HCT116 (cell line): Measurements from ENCODE around the gene CCDC24. TPM values are rescaled to one million over a fixed set of nuclear protein-coding genes. Genes with fewer than 3 reads are reported as not detected.
A peak's percentile ranks its signal among the peaks of the same experiment; 100 is the strongest.

Experiments used
- ATAC-seq: fragments of 200-7000 bp; cut with Tn5 transposase; 2 replicates; pipeline ENCODE4 v1.9.1; 2020; ENCODE audit warnings: mild to moderate bottlenecking, moderate library complexity
- BruUV-seq: library from RNA; stranded (reverse); fragments of 400-500 nt; replicated peaks from 2 replicates; lab custom pipeline; 2021; lab: Mats Ljungman, UMichigan
- CTCF ChIA-PET: fragments of 300-600 bp; sonication (Branson Sonifier 250); formaldehyde crosslinking; loops from one replicate; lab custom pipeline; 2021; ENCODE audit warnings: antibody characterized with exemption; lab: Charles Lee
- POLR2A ChIA-PET: fragments of 300-600, 350-600 bp; sonication (Branson Sonifier 250); formaldehyde crosslinking; loops from one replicate; lab custom pipeline; 2021; ENCODE audit warnings: antibody characterized with exemption; lab: Charles Lee
- RAD21 ChIA-PET, 2 experiments: fragments of 300-600 bp; sonication (Branson Sonifier 250); formaldehyde crosslinking; loops; one replicate each; lab custom pipeline; 2023; ENCODE audit warnings: low total read pairs in 2 of 2; ENCODE audit not compliant: uncharacterized antibody in 2 of 2, unreplicated experiment in 2 of 2, low non-redundant PET in 1 of 2; lab: Charles Lee
- DNase-seq: peaks from one replicate; pipeline ENCODE4 v3.0.0-alpha.2; 2010; ENCODE audit warnings: low read depth, low spot score
- H2AFZ ChIP-seq: fragments of 200-600 bp; shearing (Covaris generic), sonication (generic); 2 replicates; pipeline ENCODE4 v1.6.1; 2017; ENCODE audit warnings: low read depth, mixed run types, mixed read lengths, antibody characterized with exemption, low read length; ENCODE audit not compliant: poor library complexity, severe bottlenecking
- H3K27ac ChIP-seq: 2 replicates; pipeline ENCODE4 v1.5.1; 2012; ENCODE audit warnings: low read depth, low read length
- H3K27me3 ChIP-seq: fragments of 200-600 bp; sonication (generic); 2 replicates; pipeline ENCODE4 v1.6.1; 2016; ENCODE audit warnings: mixed run types, low read length, mixed read lengths; ENCODE audit not compliant: insufficient read depth
- H3K36me3 ChIP-seq, 2 experiments: fragments of 200-500 bp in 1 of 2; fragments of 200-600 bp in 1 of 2; sonication (Bioruptor generic) in 1 of 2; sonication (generic) in 1 of 2; 2 replicates each; pipeline versions ENCODE4 v1.5.1 to v1.6.1; 2014 to 2016; ENCODE audit warnings: low read length in 2 of 2, inconsistent platforms in 1 of 2, mixed read lengths in 1 of 2, mixed run types in 1 of 2; ENCODE audit not compliant: insufficient read depth in 2 of 2, control insufficient read depth in 1 of 2
- H3K4me1 ChIP-seq, 2 experiments: fragments of 200-600 bp in 1 of 2; sonication (generic) in 1 of 2; 2 replicates each; pipeline versions ENCODE4 v1.5.1 to v1.6.1; 2012 to 2017; ENCODE audit warnings: low read length in 2 of 2, inconsistent platforms in 1 of 2, mild to moderate bottlenecking in 1 of 2, mixed read lengths in 1 of 2, mixed run types in 1 of 2, moderate library complexity in 1 of 2; ENCODE audit not compliant: insufficient read depth in 2 of 2, control insufficient read depth in 1 of 2
- H3K4me2 ChIP-seq: fragments of 200-600 bp; sonication (generic); 2 replicates; pipeline ENCODE4 v1.6.1; 2017; ENCODE audit warnings: mixed run types, low read length, mixed read lengths
- H3K4me3 ChIP-seq, 2 experiments: fragments of 200-600 bp in 1 of 2; sonication (generic) in 1 of 2; replicated peaks in 1 of 2; 2 replicates each; pipeline ENCODE4 v1.5.1; 2011 to 2016; ENCODE audit warnings: low read length in 2 of 2, control low read depth in 1 of 2, low read depth in 1 of 2, mild to moderate bottlenecking in 1 of 2, mixed read lengths in 1 of 2, mixed run types in 1 of 2
- H3K79me2 ChIP-seq: fragments of 200-600 bp; sonication (generic); 2 replicates; pipeline ENCODE4 v1.6.1; 2017; ENCODE audit warnings: mild to moderate bottlenecking, mixed run types, low read length, moderate library complexity, mixed read lengths; ENCODE audit not compliant: insufficient read depth
- H3K9ac ChIP-seq: fragments of 200-600 bp; sonication (generic); 2 replicates; pipeline ENCODE4 v1.6.1; 2016; ENCODE audit warnings: low read length, mixed read lengths
- H3K9me2 ChIP-seq: fragments of 200-600 bp; sonication (generic), shearing (Covaris generic); 2 replicates; pipeline ENCODE4 v1.6.1; 2017; ENCODE audit warnings: mixed run types, mild to moderate bottlenecking, moderate library complexity; ENCODE audit not compliant: insufficient read depth
- H3K9me3 ChIP-seq, 2 experiments: fragments of 200-500 bp in 1 of 2; fragments of 200-600 bp in 1 of 2; sonication (Bioruptor generic) in 1 of 2; sonication (generic) in 1 of 2; 2 replicates each; pipeline ENCODE4 v1.6.1; 2014 to 2017; ENCODE audit warnings: low read length in 2 of 2, mixed read lengths in 2 of 2, inconsistent platforms in 1 of 2, low read depth in 1 of 2, mild to moderate bottlenecking in 1 of 2, mixed run types in 1 of 2, moderate library complexity in 1 of 2; ENCODE audit not compliant: control insufficient read depth in 1 of 2, insufficient read depth in 1 of 2
- H4K20me1 ChIP-seq: fragments of 200-600 bp; sonication (generic), shearing (Covaris generic); 2 replicates; pipeline ENCODE4 v1.6.1; 2017; ENCODE audit warnings: mixed run types, mild to moderate bottlenecking, moderate library complexity; ENCODE audit not compliant: insufficient read depth
- CBX3 ChIP-seq: IDR thresholded peaks from 2 replicates; pipeline ENCODE4 v1.6.1; 2012; ENCODE audit warnings: low read depth
- CEBPB ChIP-seq: IDR thresholded peaks from 2 replicates; pipeline ENCODE4 v1.6.1; 2012; ENCODE audit warnings: low read depth
- CTCF ChIP-seq, 3 experiments: fragments of 200-600 bp in 1 of 3; sonication (generic) in 1 of 3; IDR thresholded peaks in 2 of 3; conservative IDR thresholded peaks in 1 of 3; 2 replicates each; pipeline ENCODE4 v1.5.1; 2012 to 2017; ENCODE audit warnings: low read depth in 2 of 3, low read length in 2 of 3, antibody characterized with exemption in 1 of 3, borderline replicate concordance in 1 of 3, control low read depth in 1 of 3, mild to moderate bottlenecking in 1 of 3, mixed read lengths in 1 of 3, mixed run types in 1 of 3, moderate library complexity in 1 of 3; ENCODE audit not compliant: insufficient read depth in 1 of 3
- EZH2 ChIP-seq: fragments of 200-600 bp; sonication (generic); IDR thresholded peaks from 2 replicates; pipeline ENCODE4 v1.6.1; 2017; ENCODE audit warnings: antibody characterized with exemption, mixed run types
- FOSL1 ChIP-seq: IDR thresholded peaks from 2 replicates; pipeline ENCODE4 v1.6.1; 2012; ENCODE audit warnings: low read depth
- TCF7L2 ChIP-seq: IDR thresholded peaks from 2 replicates; pipeline ENCODE4 v1.7.0; 2011; ENCODE audit warnings: borderline replicate concordance, inconsistent platforms; ENCODE audit not compliant: insufficient read depth, insufficient read length; ENCODE audit errors: extremely low read depth
- YY1 ChIP-seq: IDR thresholded peaks from 2 replicates; pipeline ENCODE4 v1.6.1; 2011; ENCODE audit warnings: low read length, low read depth, moderate library complexity, mild to moderate bottlenecking; ENCODE audit not compliant: insufficient replicate concordance; ENCODE audit errors: extremely low read depth
- ZNF274 ChIP-seq: fragments of 200-500 bp; sonication (Bioruptor generic); IDR thresholded peaks from 2 replicates; pipeline ENCODE4 v1.6.1; 2014; ENCODE audit warnings: mild to moderate bottlenecking, low read depth, low read length, inconsistent platforms
- intact Hi-C: fragments of 100-400 bp; cut with micrococcal nuclease; formaldehyde crosslinking; loops from 2 replicates; pipeline ENCODE4 v1.10.0; 2022
- total RNA-seq: library from RNA; stranded (reverse); gene quantifications from one replicate; pipeline ENCODE4 v1.2.1, GENCODE V29; 2021; ENCODE audit not compliant: unreplicated experiment
- TF ChIP-seq, protein P1 (sequence below): IDR thresholded peaks from 2 replicates; pipeline ENCODE4 v1.6.1; 2012; ENCODE audit warnings: low read depth

CCDC24 gene
- total RNA-seq, 1 experiment from 2014 or later: 23.3 TPM

DNA sequence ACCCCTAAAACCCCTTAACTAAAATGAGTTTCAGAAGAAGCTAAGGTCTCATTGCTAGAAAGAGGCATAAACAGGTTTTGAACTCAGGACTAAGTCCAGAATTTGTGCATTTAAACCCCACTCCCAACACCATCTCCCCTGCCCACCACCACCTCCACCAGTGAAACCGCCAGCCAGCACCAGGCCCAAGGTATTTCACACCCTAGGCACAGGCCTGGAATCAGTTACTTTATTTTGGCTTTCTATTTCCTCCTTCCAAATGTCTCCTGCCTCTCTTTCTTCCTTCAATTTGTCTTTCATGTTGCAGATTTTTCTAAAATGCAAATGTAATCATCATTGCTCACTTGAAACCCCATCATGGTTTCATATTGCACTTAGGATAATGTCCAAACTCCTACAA lies 46.5 kb upstream of the CCDC24 start:
- no peak for DNase-seq
- H3K27me3 ChIP-seq: no peaks in the 10 kb centered on the region
- peak overlapping the region; percentile 23; the same call in 1 of the 2 replicates for H3K4me2 ChIP-seq
- peaks cover 10 to 27% of the 10 kb centered on the region in 2 experiments; a peak in 3 of 4 replicates for H3K4me1 ChIP-seq
- ChIA-PET POLR2A (no interaction called here), RAD21 (interaction anchor here (1.9 to 2.0 kb wide), 2 partner anchors 10 to 181 kb away, joined by 4 to 10 read pairs; partner anchors contain the start of gene ARTN (in 1 of the 2)), CTCF (interaction anchor here (3.3 to 9.8 kb wide), 2 partner anchors 12 to 181 kb away, joined by 24 to 130 read pairs; partner anchors contain the start of gene ARTN)
- no peak for TF ChIP-seq FOSL1
- no peak for TF ChIP-seq TCF7L2
- intact Hi-C loops: no loop called here
- no peak for ATAC-seq
- H3K36me3 ChIP-seq: 0 out of 4 replicates have a peak, but pooled peaks cover 0 to under 1% of the 10 kb centered on the region in 2 experiments
- H3K4me3 ChIP-seq: no peak overlapping the region
- BruUV-seq: no TSS peak
- no peaks in the 10 kb centered on the region for H4K20me1 ChIP-seq
- H3K27ac ChIP-seq: no peak overlapping the region
- no peaks in the 10 kb centered on the region for H3K9me3 ChIP-seq
- no peak overlapping the region for H3K9ac ChIP-seq
- H2AFZ ChIP-seq: no peak overlapping the region
- H3K79me2 ChIP-seq: peaks cover 11% of the 10 kb centered on the region
- no peaks in the 10 kb centered on the region for H3K9me2 ChIP-seq

DNA sequence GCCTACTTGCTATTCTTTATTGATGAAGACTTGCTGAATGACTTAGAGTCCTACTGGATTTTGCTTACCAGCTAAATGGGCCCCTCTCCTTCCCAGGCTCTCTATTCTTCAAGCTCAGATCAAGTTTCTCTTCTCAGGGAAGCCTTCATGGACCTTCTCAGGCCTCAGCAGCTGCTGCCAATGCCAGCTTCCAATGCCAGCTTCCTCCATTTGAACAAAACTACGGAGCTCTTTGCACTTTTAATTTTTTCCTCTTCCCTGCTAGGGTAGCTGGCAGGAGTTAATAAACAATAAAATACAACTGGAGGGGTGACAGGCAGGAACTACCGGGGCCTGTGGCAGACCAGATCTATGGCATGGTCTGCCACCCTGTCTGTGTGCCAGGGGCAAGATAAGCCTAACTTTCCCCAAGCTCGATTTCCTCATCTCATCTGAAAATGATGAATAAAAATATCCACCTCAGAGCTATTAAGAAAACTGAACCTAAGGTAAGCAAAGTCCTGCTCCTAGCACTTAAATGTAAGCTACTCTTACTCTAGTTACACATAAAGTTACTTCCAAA lies 45.6 kb upstream of the CCDC24 start:
- Histone ChIP-seq H3K9me3 (no peaks in the 10 kb centered on the region), H2AFZ (peak overlapping the region; percentile 37), H3K27ac (peak overlapping the region; percentile 88), H3K9ac (peak overlapping the region; percentile 76), H4K20me1 (no peaks in the 10 kb centered on the region), H3K27me3 (no peaks in the 10 kb centered on the region), H3K36me3 (0 out of 4 replicates have a peak, but pooled peaks cover 0 to 3% of the 10 kb centered on the region in 2 experiments), H3K4me1 (peaks cover 10 to 23% of the 10 kb centered on the region in 2 experiments; a peak in 3 of 4 replicates), H3K4me3 (peak overlapping the region; percentile 77 to 97), H3K79me2 (peaks cover 11% of the 10 kb centered on the region), H3K4me2 (peak overlapping the region; percentile 96), H3K9me2 (no peaks in the 10 kb centered on the region)
- TSS peak; percentile 88 for BruUV-seq
- DNase-seq (no peak), ATAC-seq (no peak)
- ChIA-PET CTCF (interaction anchor here (1.1 to 9.8 kb wide), 4 partner anchors 13 to 182 kb away, joined by 3 to 130 read pairs (median 14); partner anchors contain the start of gene ARTN), POLR2A (interaction anchor here (0.6 to 0.8 kb wide), 4 partner anchors 8 to 186 kb away, joined by 3 read pairs; no protein-coding TSS in a partner anchor), RAD21 (interaction anchor here (1.2 to 2.0 kb wide), 3 partner anchors 11 to 182 kb away, joined by 4 to 10 read pairs (median 9); partner anchors contain the start of gene ARTN (in 2 of the 2))
- intact Hi-C loops: loop anchor here (1.0 kb wide), 1 partner anchor 182 kb away; no protein-coding TSS in a partner anchor
- no peak for TF ChIP-seq CTCF (IDR thresholded peaks at IDR 0.05 in 2 of 3, conservative IDR thresholded peaks at IDR 0.05 in 1 of 3; ENCODE audit: borderline replicate concordance in 1 of 3, insufficient read depth in 1 of 3, low read depth in 2 of 3, low read length in 2 of 3)
- no peak for TF ChIP-seq ZNF274
- TF ChIP-seq, protein P1, sequence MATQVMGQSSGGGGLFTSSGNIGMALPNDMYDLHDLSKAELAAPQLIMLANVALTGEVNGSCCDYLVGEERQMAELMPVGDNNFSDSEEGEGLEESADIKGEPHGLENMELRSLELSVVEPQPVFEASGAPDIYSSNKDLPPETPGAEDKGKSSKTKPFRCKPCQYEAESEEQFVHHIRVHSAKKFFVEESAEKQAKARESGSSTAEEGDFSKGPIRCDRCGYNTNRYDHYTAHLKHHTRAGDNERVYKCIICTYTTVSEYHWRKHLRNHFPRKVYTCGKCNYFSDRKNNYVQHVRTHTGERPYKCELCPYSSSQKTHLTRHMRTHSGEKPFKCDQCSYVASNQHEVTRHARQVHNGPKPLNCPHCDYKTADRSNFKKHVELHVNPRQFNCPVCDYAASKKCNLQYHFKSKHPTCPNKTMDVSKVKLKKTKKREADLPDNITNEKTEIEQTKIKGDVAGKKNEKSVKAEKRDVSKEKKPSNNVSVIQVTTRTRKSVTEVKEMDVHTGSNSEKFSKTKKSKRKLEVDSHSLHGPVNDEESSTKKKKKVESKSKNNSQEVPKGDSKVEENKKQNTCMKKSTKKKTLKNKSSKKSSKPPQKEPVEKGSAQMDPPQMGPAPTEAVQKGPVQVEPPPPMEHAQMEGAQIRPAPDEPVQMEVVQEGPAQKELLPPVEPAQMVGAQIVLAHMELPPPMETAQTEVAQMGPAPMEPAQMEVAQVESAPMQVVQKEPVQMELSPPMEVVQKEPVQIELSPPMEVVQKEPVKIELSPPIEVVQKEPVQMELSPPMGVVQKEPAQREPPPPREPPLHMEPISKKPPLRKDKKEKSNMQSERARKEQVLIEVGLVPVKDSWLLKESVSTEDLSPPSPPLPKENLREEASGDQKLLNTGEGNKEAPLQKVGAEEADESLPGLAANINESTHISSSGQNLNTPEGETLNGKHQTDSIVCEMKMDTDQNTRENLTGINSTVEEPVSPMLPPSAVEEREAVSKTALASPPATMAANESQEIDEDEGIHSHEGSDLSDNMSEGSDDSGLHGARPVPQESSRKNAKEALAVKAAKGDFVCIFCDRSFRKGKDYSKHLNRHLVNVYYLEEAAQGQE: no peak
- TF ChIP-seq EZH2: no peak
- TF ChIP-seq CBX3: no peak
- no peak for TF ChIP-seq CEBPB
- no peak for TF ChIP-seq YY1
